Cardiac septum (tissue), 1 donor: ENCODE results near the gene SPN. TPM values are rescaled to one million over a fixed set of nuclear protein-coding genes. Genes with fewer than 3 reads are reported as not detected.
"Not testable (repeated sequence)": the region's sequence is repeated elsewhere in the genome, so short reads cannot be mapped to it uniquely, and the experiment has no call there.

Experiments
- DNase-seq: peaks from one replicate; pipeline ENCODE4 v3.0.0-alpha.2; 2020; ENCODE audit warnings: low spot score
- intact Hi-C: fragments of 100-400 bp; cut with DNase I; formaldehyde crosslinking; loops from one replicate; pipeline ENCODE4 v1.14.0; 2022
- total RNA-seq: library from RNA; stranded (reverse); fragmentation: NEBNext Ultra II Directional; extraction: Animal tissue kit (Norgen Biotek cat#: 25700); gene quantifications from one replicate; pipeline ENCODE4 v1.2.1, GENCODE V29; 2021
- donor health status: DM: no; HTN: no; CAD: no.

Gene SPN
- total RNA-seq, 1 donor from 2014 or later: 3.1 TPM

GRCh38 chr16:29673501-29673900, 10.5 kb downstream of the SPN start:
- DNase-seq: no peak
- intact Hi-C loops: no loop called here

GRCh38 chr16:29674188-29674587, 11.1 kb downstream of the SPN start:
- DNase-seq: no peak
- intact Hi-C loops: no loop called here

GRCh38 chr16:29675811-29676643, 13.0 kb downstream of the SPN start:
- intact Hi-C loops: no loop called here
- DNase-seq: no peak

GRCh38 chr16:29676989-29677785, 14.1 kb downstream of the SPN start:
- intact Hi-C loops: no loop called here
- DNase-seq: no peak

GRCh38 chr16:29678691-29679267, 15.7 kb downstream of the SPN start, which contains the start of gene QPRT:
QPRT (plus strand) TSS chr16:29679180; CDS start chr16:29679198, 18 bp downstream.
- intact Hi-C loops: no loop called here
- no peak for DNase-seq

- no peak for DNase-seq
- intact Hi-C loops: no loop called here
Observed at GRCh38 chr16:29680180-29680598, 17.1 kb downstream of the SPN start.

DNA sequence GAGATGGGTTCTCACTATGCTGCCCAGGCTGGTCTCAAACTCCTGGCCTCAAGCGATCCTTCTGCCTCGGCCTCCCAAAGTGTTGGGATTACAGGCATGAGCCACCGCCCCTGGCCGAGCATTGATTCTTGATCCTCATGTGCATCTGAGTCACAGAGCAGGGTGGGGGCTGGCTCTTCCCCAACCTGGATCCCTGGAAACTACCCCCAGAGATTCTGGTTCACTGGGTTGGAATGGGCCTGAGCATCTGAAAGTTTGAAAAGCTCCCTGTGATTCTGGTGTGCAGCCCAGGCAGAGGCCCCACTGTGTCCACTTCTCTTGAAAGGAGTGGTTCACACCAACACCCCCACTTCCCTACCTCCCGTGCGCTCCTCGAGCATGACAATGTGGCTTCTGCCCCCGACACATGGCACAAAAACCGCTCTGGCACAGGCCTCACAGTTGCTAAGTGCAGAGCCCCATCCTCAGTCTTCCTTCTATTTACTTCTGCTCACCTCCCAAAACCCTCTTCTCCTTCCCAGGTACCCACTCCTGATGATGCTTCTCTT, 20.6 kb downstream of the SPN start:
- intact Hi-C loops: no loop called here
- DNase-seq: no peak

DNA sequence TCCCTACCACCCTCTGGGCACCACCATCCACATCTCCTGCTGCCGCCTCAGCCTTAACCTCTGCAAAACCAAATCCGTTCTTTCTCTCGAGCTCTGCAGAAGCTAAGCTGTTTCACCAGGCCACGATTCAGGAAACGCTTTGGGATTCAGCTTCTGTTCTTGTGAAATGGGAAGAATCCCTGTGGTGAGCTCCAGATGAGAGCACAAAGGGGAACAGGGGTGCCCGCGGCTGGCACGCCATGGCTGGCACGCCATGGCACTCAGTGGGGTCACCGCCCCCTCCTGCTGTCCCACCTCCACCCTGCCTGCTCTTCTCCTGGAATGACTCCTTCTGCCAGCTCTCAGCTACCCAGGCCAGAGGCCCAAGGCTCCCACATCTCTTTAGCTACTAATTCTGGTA, 21.6 kb downstream of the SPN start:
- intact Hi-C loops: no loop called here
- DNase-seq: no peak

- intact Hi-C loops: no loop called here
Observed at GRCh38 chr16:29686740-29687332, 23.8 kb downstream of the SPN start.

GRCh38 chr16:29687755-29688154, 24.7 kb downstream of the SPN start:
- no peak for DNase-seq
- intact Hi-C loops: no loop called here

More at GRCh38 chr16:29686740-29687332, 23.8 kb downstream of the SPN start:
- no peak for DNase-seq

DNA sequence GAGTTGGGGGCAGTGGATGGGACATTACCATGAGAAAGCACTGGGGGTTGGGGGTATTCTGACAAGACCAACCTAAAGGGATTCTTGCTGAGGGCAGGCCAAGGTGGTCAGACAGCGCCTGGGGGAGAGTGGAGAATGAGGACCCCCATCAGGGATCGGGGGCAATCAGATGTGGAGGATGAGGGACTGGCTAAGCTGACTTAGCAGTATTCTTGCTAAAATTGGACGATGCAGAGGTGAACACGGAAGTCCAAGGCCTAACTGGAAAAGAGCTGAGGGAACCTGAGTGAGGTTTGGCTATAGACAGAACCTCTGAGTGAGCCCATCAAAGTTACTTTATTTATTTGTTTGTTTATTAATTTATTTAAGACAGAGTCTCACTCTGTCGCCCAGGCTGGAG, 25.1 kb downstream of the SPN start:
- no peak for DNase-seq
- intact Hi-C loops: no loop called here

DNA sequence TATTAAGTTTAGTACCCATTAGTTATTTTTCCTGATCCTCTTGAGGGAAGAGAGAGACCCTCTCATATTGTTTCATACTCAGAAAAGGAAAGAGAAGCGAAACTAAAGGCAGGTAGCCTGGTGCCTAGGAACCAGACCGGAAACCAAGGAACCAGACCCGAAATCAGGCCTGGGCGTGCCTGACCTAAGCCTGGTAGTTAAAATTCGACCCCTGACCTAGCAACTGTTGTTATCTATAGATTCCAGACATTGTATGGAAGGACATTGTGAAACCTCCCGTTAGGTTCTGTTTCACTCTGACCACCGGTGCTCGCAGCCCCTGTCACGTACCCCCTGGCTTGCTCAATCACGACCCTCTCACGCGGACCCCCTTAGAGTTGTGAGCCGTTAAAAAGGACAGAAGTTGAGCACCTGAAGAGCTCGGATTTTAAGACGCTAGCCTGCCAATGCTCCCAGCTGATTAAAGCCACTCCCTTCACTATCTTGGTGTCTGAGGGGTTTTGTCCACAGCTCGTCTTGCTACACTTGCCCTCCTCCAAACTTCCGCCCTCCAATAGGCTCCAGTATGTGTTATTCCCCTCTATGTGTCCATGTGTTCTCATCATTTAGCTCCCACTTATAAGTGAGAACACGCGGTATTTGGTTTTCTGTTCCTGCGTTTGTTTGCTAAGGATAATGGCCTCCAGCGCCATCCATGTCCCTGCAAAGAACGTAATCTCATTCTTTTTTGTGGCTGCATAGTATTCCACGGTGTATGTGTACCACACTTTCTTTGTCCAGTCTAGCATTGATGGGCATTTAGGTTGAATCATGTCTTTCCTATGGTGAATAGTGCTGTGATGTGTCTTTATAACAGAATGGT, 26.7 kb downstream of the SPN start:
- intact Hi-C loops: not testable (repeated sequence)

DNA sequence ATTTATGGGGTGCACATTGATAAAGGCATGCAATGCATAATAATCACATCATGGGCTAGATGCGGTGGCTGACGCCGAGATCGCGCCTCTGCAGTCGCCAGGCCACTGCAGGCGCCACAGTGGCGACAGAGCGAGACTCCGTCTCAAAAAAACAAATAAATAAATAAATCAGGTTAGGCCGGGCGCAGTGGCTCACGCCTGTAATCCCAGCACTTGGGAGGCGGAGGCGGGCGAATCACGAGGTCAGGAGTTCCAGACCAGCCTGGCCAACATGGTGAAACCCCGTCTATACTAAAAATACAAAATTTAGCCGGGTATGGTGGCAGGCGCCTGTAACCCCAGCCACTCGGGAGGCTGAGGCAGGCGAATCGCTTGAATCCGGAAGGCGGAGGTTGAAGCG, 29.6 kb downstream of the SPN start:
- DNase-seq, intact Hi-C loops: not testable (repeated sequence)

More for the DNA sequence above, 26.7 kb downstream of the SPN start:
- not testable (repeated sequence) for DNase-seq

DNA sequence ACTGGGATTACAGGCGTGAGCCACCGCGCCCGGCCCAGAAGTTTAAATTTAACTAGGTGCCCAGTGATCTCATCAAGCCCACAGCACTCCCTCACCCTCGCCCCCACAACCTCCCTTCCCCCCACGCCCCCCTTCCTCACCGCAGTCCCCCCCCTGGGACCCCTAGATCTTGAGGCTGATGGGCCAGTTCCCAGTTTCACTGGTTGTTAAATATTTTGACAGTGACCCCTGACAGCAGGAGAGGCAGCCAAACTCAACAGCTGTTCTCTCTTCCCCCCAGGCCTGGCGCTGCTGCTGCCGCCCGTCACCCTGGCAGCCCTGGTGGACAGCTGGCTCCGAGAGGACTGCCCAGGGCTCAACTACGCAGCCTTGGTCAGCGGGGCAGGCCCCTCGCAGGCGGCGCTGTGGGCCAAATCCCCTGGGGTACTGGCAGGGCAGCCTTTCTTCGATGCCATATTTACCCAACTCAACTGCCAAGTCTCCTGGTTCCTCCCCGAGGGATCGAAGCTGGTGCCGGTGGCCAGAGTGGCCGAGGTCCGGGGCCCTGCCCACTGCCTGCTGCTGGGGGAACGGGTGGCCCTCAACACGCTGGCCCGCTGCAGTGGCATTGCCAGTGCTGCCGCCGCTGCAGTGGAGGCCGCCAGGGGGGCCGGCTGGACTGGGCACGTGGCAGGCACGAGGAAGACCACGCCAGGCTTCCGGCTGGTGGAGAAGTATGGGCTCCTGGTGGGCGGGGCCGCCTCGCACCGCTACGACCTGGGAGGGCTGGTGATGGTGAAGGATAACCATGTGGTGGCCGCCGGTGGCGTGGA, 31.5 kb downstream of the SPN start:
- intact Hi-C loops: loop anchor here (5.0 kb wide), 1 partner anchor 153 kb away; no protein-coding TSS in a partner anchor
- no peak for DNase-seq

- DNase-seq: not testable (repeated sequence)
- intact Hi-C loops: loop anchor here (5.0 kb wide), 1 partner anchor 152 kb away; no protein-coding TSS in a partner anchor
Observed at GRCh38 chr16:29695675-29696074, 32.6 kb downstream of the SPN start.

GRCh38 chr16:29696881-29697331, 33.9 kb downstream of the SPN start:
- intact Hi-C loops: loop anchor here (5.0 kb wide), 1 partner anchor 150 kb away; no protein-coding TSS in a partner anchor
- DNase-seq: peak; percentile 70

DNA sequence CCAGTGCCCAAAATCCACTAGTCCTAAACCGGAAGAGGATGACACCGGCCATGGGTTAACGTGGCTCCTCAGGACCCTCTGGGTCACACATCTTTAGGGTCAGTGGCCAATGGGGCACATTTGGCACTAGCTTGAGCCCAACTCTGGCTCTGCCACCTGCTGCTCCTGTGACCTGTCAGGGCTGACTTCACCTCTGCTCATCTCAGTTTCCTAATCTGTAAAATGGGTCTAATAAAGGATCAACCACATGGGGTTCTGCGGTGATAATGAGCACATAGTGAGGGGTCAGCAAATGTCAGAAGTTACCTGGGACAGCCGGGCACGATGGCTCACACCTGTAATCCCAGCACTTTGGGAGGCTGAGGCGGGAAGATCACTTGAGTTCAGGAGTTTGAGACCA, 34.3 kb downstream of the SPN start:
- intact Hi-C loops: loop anchor here (5.0 kb wide), 1 partner anchor 150 kb away; no protein-coding TSS in a partner anchor
- no peak for DNase-seq
